A673 (cell line): ENCODE measurements around the gene LIPI. TPM values are rescaled to one million over a fixed set of nuclear protein-coding genes. Genes with fewer than 3 reads are reported as not detected.

Source experiments
- BruUV-seq: library from RNA; stranded (reverse); fragments of 400-500 nt; replicated peaks from 2 replicates; lab custom pipeline; 2021; lab: Mats Ljungman, UMichigan
- CTCF ChIA-PET: fragments of 300-600 bp; sonication (Branson Sonifier 250); formaldehyde crosslinking; loops from one replicate; lab custom pipeline; 2022; ENCODE audit warnings: antibody characterized with exemption; lab: Charles Lee
- POLR2A ChIA-PET: fragments of 300-600 bp; sonication (Branson Sonifier 250); formaldehyde crosslinking; loops from one replicate; lab custom pipeline; 2022; ENCODE audit warnings: antibody characterized with exemption; ENCODE audit not compliant: low non-redundant PET; lab: Charles Lee
- DNase-seq: peaks from one replicate; pipeline ENCODE4 v3.0.0-alpha.2; 2015; ENCODE audit warnings: low spot score
- H3K27ac ChIP-seq: fragments of 200-600 bp; sonication (generic); 2 replicates; pipeline ENCODE4 v1.5.1; 2016; ENCODE audit warnings: mixed run types, low read depth, mild to moderate bottlenecking, mixed read lengths, antibody characterized with exemption, low read length; ENCODE audit not compliant: poor library complexity, severe bottlenecking
- H3K27me3 ChIP-seq: fragments of 200-600 bp; sonication (generic); replicated peaks from 2 replicates; pipeline ENCODE4 v1.6.1; 2017; ENCODE audit warnings: mixed run types, low read depth, mild to moderate bottlenecking, mixed read lengths, antibody characterized with exemption, low read length; ENCODE audit not compliant: insufficient read depth, poor library complexity
- H3K36me3 ChIP-seq: fragments of 200-600 bp; sonication (generic); 2 replicates; pipeline ENCODE4 v1.6.1; 2016; ENCODE audit warnings: mixed run types, mild to moderate bottlenecking, mixed read lengths, antibody characterized with exemption, low read length; ENCODE audit not compliant: insufficient read depth, poor library complexity, severe bottlenecking
- H3K4me1 ChIP-seq: fragments of 200-600 bp; sonication (generic); 2 replicates; pipeline ENCODE4 v1.6.1; 2017; ENCODE audit warnings: mixed run types, mild to moderate bottlenecking, mixed read lengths, antibody characterized with exemption, low read length; ENCODE audit not compliant: insufficient read depth, poor library complexity, severe bottlenecking
- H3K4me3 ChIP-seq: fragments of 200-600 bp; sonication (generic); 2 replicates; pipeline ENCODE4 v1.5.1; 2016; ENCODE audit warnings: low read depth, mixed run types, mild to moderate bottlenecking, mixed read lengths, low read length; ENCODE audit not compliant: poor library complexity, severe bottlenecking
- H3K9me3 ChIP-seq: fragments of 200-600 bp; sonication (generic); 2 replicates; pipeline ENCODE4 v1.6.1; 2016; ENCODE audit warnings: mixed run types, low read depth, mild to moderate bottlenecking, mixed read lengths, antibody characterized with exemption, low read length; ENCODE audit not compliant: poor library complexity, severe bottlenecking
- CTCF ChIP-seq: fragments of 300-800, 200-600 bp; sonication (generic); conservative IDR thresholded peaks from 2 replicates; pipeline ENCODE4 v1.5.1; 2017; ENCODE audit warnings: low read depth, mild to moderate bottlenecking, antibody characterized with exemption, low read length, moderate library complexity, mixed read lengths
- EZH2 ChIP-seq: fragments of 200-600 bp; sonication (generic); IDR thresholded peaks from 2 replicates; pipeline ENCODE4 v1.6.1; 2017; ENCODE audit warnings: borderline replicate concordance, low read depth, mild to moderate bottlenecking, mixed read lengths, antibody characterized with exemption, low read length; ENCODE audit not compliant: poor library complexity, severe bottlenecking
- intact Hi-C: fragments of 100-400 bp; cut with micrococcal nuclease; formaldehyde crosslinking; loops from one replicate; pipeline ENCODE4 v1.10.0; 2022; ENCODE audit not compliant: unreplicated experiment
- total RNA-seq: library from RNA; stranded (reverse); gene quantifications from 2 replicates; pipeline ENCODE4 v1.2.3, GENCODE V29; 2021

The LIPI gene
- total RNA-seq, 1 experiment from 2014 or later: 138 TPM

DNA sequence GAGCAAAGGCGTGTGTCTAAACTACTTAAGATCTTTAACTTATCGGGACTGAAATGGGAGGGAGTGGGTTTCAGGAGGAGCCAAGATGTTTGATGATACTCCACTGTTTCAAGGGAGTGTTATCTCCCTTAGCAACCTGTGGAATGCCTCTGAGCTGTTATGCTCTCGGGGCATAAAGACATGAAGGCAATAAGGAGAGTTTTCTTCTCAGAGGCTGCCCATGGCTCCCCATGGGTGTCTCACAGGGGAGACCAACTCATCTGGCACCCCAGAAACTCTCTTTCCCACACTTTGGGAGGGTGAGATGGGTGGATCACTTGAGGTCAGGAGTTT lies 130.0 kb downstream of the LIPI start:
- intact Hi-C loops: no loop called here
- CTCF ChIA-PET: no interaction called here
- POLR2A ChIA-PET: interaction anchor here (0.6 kb wide), 1 partner anchor 430 kb away, joined by 3 read pairs; no protein-coding TSS in a partner anchor
- Histone ChIP-seq H3K4me3 (no peak overlapping the region), H3K27ac (no peak overlapping the region), H3K9me3 (no peaks in the 10 kb centered on the region), H3K4me1 (no peaks in the 10 kb centered on the region), H3K36me3 (peaks cover 2% of the 10 kb centered on the region), H3K27me3 (no peaks in the 10 kb centered on the region)
- TF ChIP-seq EZH2 (no peak), CTCF (no peak)
- no peak for DNase-seq
- BruUV-seq: no TSS peak

DNA sequence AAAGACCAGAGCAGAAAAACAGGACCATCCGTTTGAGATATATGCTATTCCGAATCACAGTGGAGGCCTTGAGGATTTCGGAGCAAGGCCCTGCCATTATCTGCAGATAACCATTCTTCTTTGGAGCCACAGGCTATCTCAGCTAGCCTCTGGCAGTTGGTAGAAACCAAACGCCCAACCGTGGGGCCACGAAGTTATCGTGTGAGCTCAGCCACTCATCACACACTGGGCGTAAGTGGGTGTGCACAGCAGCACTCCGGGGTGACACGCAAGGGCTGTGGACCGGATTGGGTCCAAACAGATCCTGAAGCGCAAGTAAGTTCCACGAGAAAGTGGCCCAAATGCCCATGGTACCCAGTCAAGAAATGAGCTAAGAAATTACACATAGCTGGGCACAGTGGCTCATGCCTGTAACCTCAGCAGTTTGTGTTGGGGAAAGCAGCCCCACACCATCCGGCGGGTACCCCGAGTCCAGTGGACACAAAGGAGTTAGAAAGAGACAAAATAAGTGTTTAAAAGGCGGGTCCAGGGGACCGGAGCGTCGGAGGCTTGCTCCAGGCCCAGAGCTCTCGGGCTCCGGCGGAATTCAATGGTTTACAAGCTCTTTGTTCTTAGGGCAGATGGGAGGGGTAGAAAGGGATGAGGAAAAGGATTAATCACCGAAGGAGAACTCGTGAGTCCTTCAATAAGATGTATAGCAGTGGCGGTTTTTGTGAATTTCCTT lies 130.6 kb downstream of the LIPI start:
- Histone ChIP-seq H3K4me1 (no peaks in the 10 kb centered on the region), H3K36me3 (peaks cover 2% of the 10 kb centered on the region), H3K9me3 (no peaks in the 10 kb centered on the region), H3K27ac (no peak overlapping the region), H3K4me3 (no peak overlapping the region), H3K27me3 (no peaks in the 10 kb centered on the region)
- BruUV-seq: no TSS peak
- POLR2A ChIA-PET: interaction anchor here (0.6 kb wide), 1 partner anchor 429 kb away, joined by 3 read pairs; no protein-coding TSS in a partner anchor
- TF ChIP-seq EZH2: no peak
- TF ChIP-seq CTCF: no peak
- CTCF ChIA-PET: no interaction called here
- intact Hi-C loops: no loop called here
- no peak for DNase-seq

DNA sequence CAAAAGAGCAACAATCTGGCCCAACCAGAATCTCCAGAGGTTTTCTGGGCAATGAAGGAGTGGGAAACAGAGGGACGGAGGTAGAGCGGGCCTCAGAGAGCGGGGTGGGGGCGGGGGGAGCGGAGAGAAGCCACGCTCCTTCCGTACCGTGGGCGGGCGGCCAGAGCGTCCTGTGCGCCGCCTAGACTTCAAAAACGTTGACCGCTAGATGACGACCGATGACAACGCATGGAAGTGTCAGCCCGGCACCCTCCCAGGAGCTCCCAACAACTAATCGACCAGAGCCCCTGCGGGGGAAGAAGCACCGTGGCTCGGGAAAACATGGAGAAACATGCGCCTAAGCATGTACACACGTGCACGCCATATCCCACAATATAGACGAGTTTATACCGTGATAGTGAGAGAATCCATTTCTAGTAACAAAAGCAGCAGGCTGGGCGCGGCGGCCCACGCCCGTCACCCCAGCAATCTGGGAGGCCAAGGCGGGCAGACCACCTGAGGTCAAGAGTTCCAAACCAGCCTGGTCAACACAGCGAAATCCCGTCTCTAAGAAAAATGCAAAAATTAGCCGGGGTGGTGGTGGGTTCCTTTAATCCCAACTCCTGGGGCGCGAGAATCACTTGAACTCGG lies 131.9 kb downstream of the LIPI start:
- no TSS peak for BruUV-seq
- intact Hi-C loops: no loop called here
- no peak for DNase-seq
- TF ChIP-seq EZH2 (no peak), CTCF (no peak)
- no peaks in the 10 kb centered on the region for H3K36me3 ChIP-seq
- POLR2A ChIA-PET: no interaction called here
- no peaks in the 10 kb centered on the region for H3K9me3 ChIP-seq
- no peaks in the 10 kb centered on the region for H3K4me1 ChIP-seq
- CTCF ChIA-PET: interaction anchor here (0.5 kb wide), 1 partner anchor 9 kb away, joined by 11 read pairs; no protein-coding TSS in a partner anchor
- H3K27ac ChIP-seq: no peak overlapping the region
- no peaks in the 10 kb centered on the region for H3K27me3 ChIP-seq
- no peak overlapping the region for H3K4me3 ChIP-seq
